ENCODE measurements around the gene MAP3K6.
A peak's percentile ranks its signal among the peaks of the same experiment; 100 is the strongest.
"Not testable (repeated sequence)": the region's sequence is repeated elsewhere in the genome, so short reads cannot be mapped to it uniquely, and the experiment has no call there.

The MAP3K6 gene

DNA sequence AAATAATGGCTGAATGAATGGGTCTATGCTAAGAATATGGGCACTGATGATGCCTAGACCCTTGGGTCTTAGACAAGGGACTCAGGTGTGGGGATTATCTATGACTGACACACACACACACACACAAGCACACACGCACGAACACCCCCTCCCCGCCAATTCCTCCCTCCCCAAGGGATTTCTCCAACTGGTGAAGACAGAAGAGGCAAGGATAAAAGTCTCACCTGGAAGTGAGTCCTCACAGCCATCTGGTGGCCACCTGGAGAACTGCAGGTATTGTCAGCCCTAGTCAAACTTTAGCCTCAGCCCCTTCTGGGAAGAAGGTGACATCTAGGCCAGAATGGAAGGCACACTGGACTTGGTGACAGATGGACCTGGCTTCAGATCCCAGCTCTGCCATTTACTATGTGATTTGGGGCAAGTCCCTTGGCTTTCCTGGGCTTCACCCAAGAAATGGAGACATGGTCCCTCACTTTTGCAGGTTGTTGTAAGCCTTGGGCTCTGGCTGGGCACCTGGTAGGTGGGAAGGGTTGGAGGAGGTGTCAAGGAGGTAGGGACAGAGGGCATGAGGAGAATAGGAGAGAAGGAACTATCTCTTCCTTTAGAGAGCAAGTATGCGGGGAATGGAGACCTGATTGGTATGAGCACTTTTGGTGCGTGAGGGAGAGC is 21.7 kb upstream of the MAP3K6 start:
- no peaks in the 10 kb centered on the region for H3K36me3 ChIP-seq (ENCODE audit: control insufficient read depth, insufficient read depth, low read length)
- no peaks in the 10 kb centered on the region for H3K9me3 ChIP-seq (ENCODE audit: control insufficient read depth, low read length)
- DNase-seq = peak; percentile 52 to 66 (median 55)
- H3K4me1 ChIP-seq (ENCODE audit: control insufficient read depth, insufficient read depth, low read length, poor library complexity, severe bottlenecking) = peaks cover 13% of the 10 kb centered on the region
- H3K27ac ChIP-seq (ENCODE audit: insufficient read depth, low read length, poor library complexity, severe bottlenecking) = no peak overlapping the region
- H3K4me3 ChIP-seq (ENCODE audit: insufficient read depth, low read depth, low read length, poor library complexity, severe bottlenecking) = no peak overlapping the region
- H3K27me3 ChIP-seq (replicated peaks; ENCODE audit: control insufficient read depth, insufficient read depth, low read length, poor library complexity, severe bottlenecking) = no peaks in the 10 kb centered on the region

DNA sequence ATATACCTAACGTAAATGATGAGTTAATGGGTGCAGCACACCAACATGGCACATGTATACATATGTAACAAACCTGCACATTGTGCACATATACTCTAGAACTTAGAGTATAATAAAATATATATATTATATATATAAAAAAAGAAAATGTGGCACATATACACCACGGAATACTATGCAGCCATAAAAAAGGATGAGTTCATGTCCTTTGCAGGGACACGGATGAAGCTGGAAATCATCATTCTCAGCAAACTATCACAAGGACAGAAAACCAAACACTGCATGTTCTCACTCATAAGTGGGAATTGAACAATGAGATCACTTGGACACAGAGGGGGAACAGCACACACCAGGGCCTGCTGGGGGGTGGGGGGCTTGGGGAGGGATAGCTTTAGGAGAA is 18.0 kb upstream of the MAP3K6 start:
- not testable (repeated sequence) for H3K9me3 ChIP-seq (ENCODE audit: control insufficient read depth, low read length); DNase-seq; H3K4me3 ChIP-seq (ENCODE audit: insufficient read depth, low read depth, low read length, poor library complexity, severe bottlenecking); H3K27ac ChIP-seq (ENCODE audit: insufficient read depth, low read length, poor library complexity, severe bottlenecking); H3K27me3 ChIP-seq (replicated peaks; ENCODE audit: control insufficient read depth, insufficient read depth, low read length, poor library complexity, severe bottlenecking); H3K36me3 ChIP-seq (ENCODE audit: control insufficient read depth, insufficient read depth, low read length); H3K4me1 ChIP-seq (ENCODE audit: control insufficient read depth, insufficient read depth, low read length, poor library complexity, severe bottlenecking)

DNA sequence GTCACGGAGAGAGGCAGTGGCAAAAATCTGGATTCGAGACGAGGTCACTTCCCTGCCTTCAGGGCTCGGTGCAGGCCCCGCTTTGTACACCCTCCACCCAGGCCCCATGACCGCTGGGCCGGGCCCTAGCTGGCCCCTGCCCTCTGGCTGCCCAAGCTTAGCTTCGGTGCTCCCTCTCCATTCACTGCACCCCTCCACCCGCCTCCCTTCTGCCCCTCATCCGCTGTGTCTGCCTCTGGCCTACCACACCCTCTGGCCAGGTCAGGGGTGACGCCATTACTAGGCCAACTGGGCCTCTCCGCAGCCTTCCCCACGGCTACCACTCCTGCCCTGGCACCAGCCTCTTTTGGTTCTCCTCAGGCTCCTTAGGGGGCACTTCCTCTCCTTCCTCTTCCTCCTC is 16.9 kb upstream of the MAP3K6 start:
- Histone ChIP-seq H3K4me3 (ENCODE audit: insufficient read depth, low read depth, low read length, poor library complexity, severe bottlenecking) (no peak overlapping the region), H3K27me3 (replicated peaks; ENCODE audit: control insufficient read depth, insufficient read depth, low read length, poor library complexity, severe bottlenecking) (no peaks in the 10 kb centered on the region), H3K27ac (ENCODE audit: insufficient read depth, low read length, poor library complexity, severe bottlenecking) (no peak overlapping the region), H3K4me1 (ENCODE audit: control insufficient read depth, insufficient read depth, low read length, poor library complexity, severe bottlenecking) (no peaks in the 10 kb centered on the region), H3K9me3 (ENCODE audit: control insufficient read depth, low read length) (no peaks in the 10 kb centered on the region), H3K36me3 (ENCODE audit: control insufficient read depth, insufficient read depth, low read length) (no peaks in the 10 kb centered on the region)
- no peak for DNase-seq

- no peak within 1 kb of the TSS for H3K4me3 ChIP-seq (ENCODE audit: insufficient read depth, low read depth, low read length, poor library complexity, severe bottlenecking)
- peak in 2 of 3 donors; percentile 32 to 45 for DNase-seq
- no peak within 1 kb of the TSS for H3K27ac ChIP-seq (ENCODE audit: insufficient read depth, low read length, poor library complexity, severe bottlenecking)
Observed at GRCh38 chr1:27383039-27383605, 16.4 kb upstream of the MAP3K6 start, which contains the start of gene CD164L2. CD164L2 (minus strand) TSS chr1:27383333; CDS start chr1:27383239, 94 bp downstream.

DNA sequence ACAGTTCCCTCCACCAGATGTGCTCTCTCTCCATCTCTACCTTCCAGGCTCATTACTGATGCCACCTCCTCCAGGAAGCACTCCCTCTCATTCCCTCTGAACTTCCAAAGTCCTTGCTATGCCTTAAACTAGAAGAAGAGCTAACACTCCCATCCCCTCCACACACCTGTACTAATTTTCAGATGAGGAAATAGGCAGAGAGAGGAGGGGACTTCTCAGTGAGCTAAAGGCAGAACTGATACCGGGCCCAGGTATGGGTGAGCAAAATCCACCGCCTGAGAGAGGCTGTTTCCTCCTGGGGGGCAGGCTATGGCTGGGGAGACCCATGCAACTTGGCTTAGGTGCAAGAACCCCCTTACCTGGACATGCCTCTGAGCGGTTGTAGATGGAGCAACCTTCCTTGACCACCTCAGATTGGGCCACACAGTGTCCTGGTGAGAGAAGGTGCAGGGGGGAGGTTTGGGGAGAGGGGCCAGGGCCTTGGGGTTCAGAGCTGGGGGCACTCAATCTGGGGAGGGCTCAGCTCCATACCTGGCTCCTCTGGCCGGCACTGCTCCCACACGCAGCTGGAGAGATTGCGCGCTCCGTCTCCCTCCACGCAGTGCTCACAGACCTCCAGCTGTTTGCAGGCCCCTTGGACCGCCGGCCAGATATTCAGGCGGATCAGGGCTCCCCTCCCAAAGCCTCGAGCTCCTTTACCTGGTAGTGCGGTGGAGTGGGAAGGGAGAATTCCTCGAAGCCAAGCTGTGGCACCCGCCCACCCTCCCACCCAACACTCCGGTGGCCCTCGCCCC is 15.4 kb upstream of the MAP3K6 start:
- Histone ChIP-seq H3K27me3 (replicated peaks; ENCODE audit: control insufficient read depth, insufficient read depth, low read length, poor library complexity, severe bottlenecking) (no peaks in the 10 kb centered on the region), H3K36me3 (ENCODE audit: control insufficient read depth, insufficient read depth, low read length) (no peaks in the 10 kb centered on the region), H3K4me3 (ENCODE audit: insufficient read depth, low read depth, low read length, poor library complexity, severe bottlenecking) (no peak overlapping the region), H3K4me1 (ENCODE audit: control insufficient read depth, insufficient read depth, low read length, poor library complexity, severe bottlenecking) (no peaks in the 10 kb centered on the region), H3K9me3 (ENCODE audit: control insufficient read depth, low read length) (no peaks in the 10 kb centered on the region), H3K27ac (ENCODE audit: insufficient read depth, low read length, poor library complexity, severe bottlenecking) (no peak overlapping the region)
- DNase-seq = no peak

More at GRCh38 chr1:27383039-27383605, 16.4 kb upstream of the MAP3K6 start, which contains the start of gene CD164L2:
- Histone ChIP-seq H3K4me1 (ENCODE audit: control insufficient read depth, insufficient read depth, low read length, poor library complexity, severe bottlenecking) (no peaks in the 10 kb centered on the region), H3K27me3 (replicated peaks; ENCODE audit: control insufficient read depth, insufficient read depth, low read length, poor library complexity, severe bottlenecking) (no peaks in the 10 kb centered on the region), H3K36me3 (ENCODE audit: control insufficient read depth, insufficient read depth, low read length) (no peaks in the 10 kb centered on the region), H3K9me3 (ENCODE audit: control insufficient read depth, low read length) (no peaks in the 10 kb centered on the region)

GRCh38 chr1:27380766-27381733 is 14.3 kb upstream of the MAP3K6 start:
- Histone ChIP-seq H3K36me3 (ENCODE audit: control insufficient read depth, insufficient read depth, low read length) (no peaks in the 10 kb centered on the region), H3K27me3 (replicated peaks; ENCODE audit: control insufficient read depth, insufficient read depth, low read length, poor library complexity, severe bottlenecking) (no peaks in the 10 kb centered on the region), H3K27ac (ENCODE audit: insufficient read depth, low read length, poor library complexity, severe bottlenecking) (no peak overlapping the region), H3K4me1 (ENCODE audit: control insufficient read depth, insufficient read depth, low read length, poor library complexity, severe bottlenecking) (no peaks in the 10 kb centered on the region), H3K9me3 (ENCODE audit: control insufficient read depth, low read length) (no peaks in the 10 kb centered on the region), H3K4me3 (ENCODE audit: insufficient read depth, low read depth, low read length, poor library complexity, severe bottlenecking) (no peak overlapping the region)
- DNase-seq = no peak

- Histone ChIP-seq H3K36me3 (ENCODE audit: control insufficient read depth, insufficient read depth, low read length) (no peaks in the 10 kb centered on the region), H3K9me3 (ENCODE audit: control insufficient read depth, low read length) (no peaks in the 10 kb centered on the region), H3K27me3 (replicated peaks; ENCODE audit: control insufficient read depth, insufficient read depth, low read length, poor library complexity, severe bottlenecking) (no peaks in the 10 kb centered on the region), H3K27ac (ENCODE audit: insufficient read depth, low read length, poor library complexity, severe bottlenecking) (no peak overlapping the region), H3K4me1 (ENCODE audit: control insufficient read depth, insufficient read depth, low read length, poor library complexity, severe bottlenecking) (no peaks in the 10 kb centered on the region), H3K4me3 (ENCODE audit: insufficient read depth, low read depth, low read length, poor library complexity, severe bottlenecking) (no peak overlapping the region)
- no peak for DNase-seq
Observed at GRCh38 chr1:27380224-27380623, 13.5 kb upstream of the MAP3K6 start.

- DNase-seq = no peak
- no peaks in the 10 kb centered on the region for H3K4me1 ChIP-seq (ENCODE audit: control insufficient read depth, insufficient read depth, low read length, poor library complexity, severe bottlenecking)
Observed at GRCh38 chr1:27379564-27380122, 12.9 kb upstream of the MAP3K6 start.

DNA sequence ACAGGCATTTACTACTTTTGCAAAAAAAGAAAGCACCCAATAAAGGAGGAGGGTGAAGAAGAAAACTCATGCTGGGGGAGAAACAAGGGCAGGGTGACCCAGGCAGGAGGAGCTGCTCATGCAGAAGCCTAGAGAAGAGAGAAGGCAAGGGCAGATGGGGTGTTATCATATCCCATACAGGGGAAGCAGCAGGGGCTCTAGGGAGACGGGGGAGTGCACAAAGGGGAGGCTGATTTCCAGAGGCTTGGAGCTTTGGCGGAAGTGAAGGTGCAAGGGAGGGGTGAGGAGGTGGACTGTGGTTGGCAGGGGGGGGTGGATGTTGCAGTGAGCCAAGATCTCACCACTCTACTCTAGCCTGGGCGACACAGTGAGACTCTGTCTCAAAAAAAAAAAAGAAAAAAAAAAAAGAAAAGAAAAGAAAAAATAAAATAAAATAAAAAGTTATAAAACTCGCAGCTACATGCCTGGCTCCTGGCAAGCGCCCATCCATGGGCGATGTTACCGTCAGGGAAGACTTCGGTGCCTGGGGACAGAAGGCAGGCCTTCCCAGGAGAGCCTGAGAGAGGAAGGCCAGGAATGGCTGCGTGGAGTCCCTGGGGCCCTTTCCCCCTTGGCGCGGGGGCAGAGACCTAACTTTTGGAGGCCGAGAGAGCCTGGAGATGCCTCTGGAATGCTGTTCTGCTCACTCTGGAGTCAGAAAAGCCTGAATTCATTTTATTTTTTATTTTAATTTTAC is 11.2 kb upstream of the MAP3K6 start:
- Histone ChIP-seq H3K27me3 (replicated peaks; ENCODE audit: control insufficient read depth, insufficient read depth, low read length, poor library complexity, severe bottlenecking) (no peaks in the 10 kb centered on the region), H3K9me3 (ENCODE audit: control insufficient read depth, low read length) (no peaks in the 10 kb centered on the region), H3K36me3 (ENCODE audit: control insufficient read depth, insufficient read depth, low read length) (no peaks in the 10 kb centered on the region), H3K4me3 (ENCODE audit: insufficient read depth, low read depth, low read length, poor library complexity, severe bottlenecking) (no peak overlapping the region), H3K4me1 (ENCODE audit: control insufficient read depth, insufficient read depth, low read length, poor library complexity, severe bottlenecking) (no peaks in the 10 kb centered on the region), H3K27ac (ENCODE audit: insufficient read depth, low read length, poor library complexity, severe bottlenecking) (no peak overlapping the region)
- no peak for DNase-seq

More at GRCh38 chr1:27379564-27380122, 12.9 kb upstream of the MAP3K6 start:
- Histone ChIP-seq H3K4me3 (ENCODE audit: insufficient read depth, low read depth, low read length, poor library complexity, severe bottlenecking) (no peak overlapping the region), H3K36me3 (ENCODE audit: control insufficient read depth, insufficient read depth, low read length) (no peaks in the 10 kb centered on the region), H3K27me3 (replicated peaks; ENCODE audit: control insufficient read depth, insufficient read depth, low read length, poor library complexity, severe bottlenecking) (no peaks in the 10 kb centered on the region), H3K27ac (ENCODE audit: insufficient read depth, low read length, poor library complexity, severe bottlenecking) (no peak overlapping the region), H3K9me3 (ENCODE audit: control insufficient read depth, low read length) (no peaks in the 10 kb centered on the region)

Data from effector memory CD4-positive, alpha-beta T cell (primary cell).